Measurements from ENCODE around the gene HMGCL.
"Not testable (repeated sequence)": the region's sequence is repeated elsewhere in the genome, so short reads cannot be mapped to it uniquely, and the experiment has no call there.

The HMGCL gene

DNA sequence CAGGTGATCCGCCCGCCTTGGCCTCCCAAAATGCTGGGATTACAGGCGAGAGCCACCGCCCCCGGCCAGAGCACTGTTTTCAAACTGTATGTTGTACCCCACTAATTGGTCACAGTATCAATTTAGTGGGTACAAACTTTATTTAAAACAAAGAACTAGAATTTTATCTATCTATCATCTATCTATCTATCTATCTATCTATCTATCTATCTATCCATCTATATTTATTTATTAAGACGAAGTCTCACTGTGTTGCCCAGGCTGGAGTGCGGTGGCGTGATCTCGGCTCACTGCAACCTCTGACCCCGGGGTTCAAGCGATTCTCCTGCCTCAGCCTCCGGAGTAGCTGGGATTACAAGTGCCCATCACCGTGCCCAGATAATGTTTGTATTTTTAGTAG, 1.4 kb upstream of the HMGCL start:
- DNase-seq (ENCODE audit: low read depth in 2 of 2) = not testable (repeated sequence)

DNA sequence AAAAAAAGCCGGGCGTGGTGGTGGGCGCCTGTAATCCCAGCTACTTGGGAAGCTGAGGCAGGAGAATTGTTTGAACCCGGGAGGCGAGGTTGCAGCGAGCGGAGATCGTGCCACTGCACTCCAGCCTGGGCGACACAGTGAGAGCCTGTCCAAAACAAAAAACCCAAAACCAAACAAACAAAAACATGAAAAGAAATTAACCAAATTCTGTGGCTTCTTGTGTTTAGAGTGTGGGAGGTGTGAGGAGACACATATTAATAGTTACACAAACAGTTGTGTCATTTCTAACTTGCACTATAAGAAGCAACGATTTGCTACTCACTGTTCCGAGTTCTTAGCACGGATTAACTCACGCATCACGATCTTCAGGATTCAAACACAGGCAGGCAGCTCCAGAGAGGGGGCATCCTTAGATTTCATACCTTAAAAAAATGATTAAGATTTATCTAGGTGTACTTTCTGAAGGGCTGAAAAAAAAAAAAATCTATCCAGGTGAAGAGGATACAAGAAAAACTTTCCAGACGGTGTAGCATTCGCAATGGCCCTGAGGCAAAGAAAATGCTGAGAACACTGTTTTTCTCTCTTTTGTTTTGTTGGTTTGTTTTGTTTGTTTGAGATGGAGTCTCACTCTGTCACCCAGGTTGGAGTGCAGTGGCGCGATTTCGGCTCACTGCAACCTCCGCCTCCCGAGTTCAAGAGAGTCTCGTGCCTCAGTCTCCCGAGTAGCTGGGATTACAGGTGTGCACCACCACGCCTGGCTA, 713 bp upstream of the HMGCL start:
- DNase-seq (ENCODE audit: low read depth in 2 of 2) = no peak

- DNase-seq (ENCODE audit: low read depth in 2 of 2) = no peak
Observed at GRCh38 chr1:23824711-23825075, 536 bp downstream of the HMGCL start.

- DNase-seq (ENCODE audit: low read depth in 2 of 2) = no peak
Observed at GRCh38 chr1:23823767-23824166, 1.5 kb downstream of the HMGCL start.

- no peak for DNase-seq (ENCODE audit: low read depth in 2 of 2)
Observed at GRCh38 chr1:23817633-23818032, 7.6 kb downstream of the HMGCL start.

- DNase-seq (ENCODE audit: low read depth in 2 of 2) = no peak
Observed at GRCh38 chr1:23816906-23817305, 8.3 kb downstream of the HMGCL start.

- no peak for DNase-seq (ENCODE audit: low read depth in 2 of 2)
Observed at GRCh38 chr1:23816361-23816760, 8.9 kb downstream of the HMGCL start.

- DNase-seq (ENCODE audit: low read depth in 2 of 2) = no peak
Observed at GRCh38 chr1:23814016-23814415, 11.2 kb downstream of the HMGCL start.

DNA sequence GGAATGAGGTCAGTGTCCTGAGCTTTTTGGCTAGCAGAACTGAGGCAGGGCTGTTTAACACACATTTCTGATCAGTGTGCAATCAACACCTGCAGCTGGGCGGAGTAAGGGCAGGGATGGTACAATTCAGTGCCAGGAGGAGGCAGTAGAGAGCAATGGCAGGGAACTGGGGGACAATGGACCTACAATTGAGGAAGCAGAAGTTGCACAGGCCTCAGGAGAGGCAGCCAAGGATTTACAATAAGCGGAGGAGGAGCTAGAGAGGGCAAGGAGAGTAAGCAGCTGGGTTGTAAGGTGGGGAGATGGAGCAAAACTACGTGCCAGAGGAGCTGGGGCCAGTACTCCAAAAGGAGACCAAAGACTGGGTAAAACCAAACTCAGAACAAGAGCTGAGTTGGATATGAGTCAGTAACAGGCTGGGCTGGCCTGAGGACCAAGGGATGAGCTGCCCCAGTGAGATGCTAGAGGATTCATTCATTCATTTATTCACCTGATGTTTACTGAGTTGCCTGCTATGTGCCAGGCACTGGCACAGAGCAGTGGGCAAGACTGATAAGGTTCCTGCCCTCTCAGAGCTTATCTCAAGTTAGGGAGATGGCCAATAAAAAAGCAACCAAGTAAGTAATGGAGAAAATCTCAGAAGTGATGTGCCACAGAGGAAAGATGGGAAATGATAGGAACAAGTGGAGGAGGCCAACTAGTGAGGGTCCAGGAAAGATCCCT, 14.2 kb downstream of the HMGCL start:
- no peak for DNase-seq (ENCODE audit: low read depth in 2 of 2)

DNA sequence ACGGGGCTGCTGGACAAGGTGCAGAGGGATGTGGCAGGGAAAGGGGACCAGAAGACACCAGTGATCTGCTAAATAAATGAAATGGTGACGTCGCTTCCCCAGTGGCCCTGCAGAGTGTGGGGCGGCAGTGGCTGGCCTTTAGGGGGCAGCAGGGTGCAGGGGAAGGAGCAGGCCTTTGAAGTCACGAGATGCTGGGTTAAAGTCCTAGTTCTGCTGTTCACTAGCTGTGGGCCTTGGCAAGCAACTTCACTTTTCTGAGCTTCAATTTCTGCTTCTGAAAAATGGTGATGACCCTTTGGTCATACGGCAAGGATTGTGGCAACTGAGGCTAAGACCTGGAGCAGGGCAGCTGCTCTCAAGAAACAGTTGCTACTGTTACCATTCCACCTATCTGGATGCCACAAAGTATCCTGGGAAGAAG, 15.5 kb downstream of the HMGCL start:
- peak; percentile 64 for DNase-seq (ENCODE audit: low read depth in 2 of 2)

DNA sequence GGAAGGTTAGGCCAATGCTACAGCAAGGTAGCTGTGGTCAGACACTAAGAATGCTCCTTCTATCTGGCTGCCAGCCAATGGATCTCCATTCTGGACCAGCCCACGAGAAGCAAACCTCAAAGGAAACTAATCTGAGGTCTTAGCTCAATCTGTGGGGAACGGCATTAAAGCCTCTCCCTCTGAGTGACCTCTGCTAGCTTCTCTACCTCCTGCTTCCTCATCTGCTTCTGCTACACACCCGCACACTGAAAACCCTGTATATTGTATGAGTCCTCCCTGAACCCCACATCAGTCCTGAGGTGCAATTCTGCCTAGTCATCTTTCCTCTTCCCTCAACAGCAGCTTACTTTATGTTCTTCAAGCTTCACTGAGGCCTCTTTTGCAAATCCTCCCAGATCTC, 17.8 kb downstream of the HMGCL start:
- DNase-seq (ENCODE audit: low read depth in 2 of 2) = no peak

- no peak for DNase-seq (ENCODE audit: low read depth in 2 of 2)
Observed at GRCh38 chr1:23806280-23806679, 18.9 kb downstream of the HMGCL start.

DNA sequence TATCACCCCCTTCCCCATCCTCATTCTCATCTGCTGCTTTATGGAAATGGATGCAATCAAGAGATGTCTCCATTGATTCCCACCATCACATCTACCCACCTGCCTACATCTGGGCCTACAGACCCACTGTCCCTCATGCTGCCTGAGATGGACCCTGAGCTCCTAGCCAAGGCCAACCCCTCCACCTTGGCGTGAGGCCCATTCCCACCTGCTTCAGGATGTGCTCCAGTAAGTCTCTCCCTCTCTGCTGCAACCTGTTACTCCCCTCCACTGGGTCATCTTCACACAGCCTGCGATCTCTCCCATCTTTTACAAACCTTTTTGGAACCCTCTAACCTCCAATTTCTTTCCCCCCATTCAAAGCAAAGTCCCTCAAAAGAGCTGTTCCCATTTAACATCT, 20.2 kb downstream of the HMGCL start:
- DNase-seq (ENCODE audit: low read depth in 2 of 2) = no peak

- DNase-seq (ENCODE audit: low read depth in 2 of 2) = no peak
Observed at GRCh38 chr1:23804183-23804835, 20.9 kb downstream of the HMGCL start.

DNA sequence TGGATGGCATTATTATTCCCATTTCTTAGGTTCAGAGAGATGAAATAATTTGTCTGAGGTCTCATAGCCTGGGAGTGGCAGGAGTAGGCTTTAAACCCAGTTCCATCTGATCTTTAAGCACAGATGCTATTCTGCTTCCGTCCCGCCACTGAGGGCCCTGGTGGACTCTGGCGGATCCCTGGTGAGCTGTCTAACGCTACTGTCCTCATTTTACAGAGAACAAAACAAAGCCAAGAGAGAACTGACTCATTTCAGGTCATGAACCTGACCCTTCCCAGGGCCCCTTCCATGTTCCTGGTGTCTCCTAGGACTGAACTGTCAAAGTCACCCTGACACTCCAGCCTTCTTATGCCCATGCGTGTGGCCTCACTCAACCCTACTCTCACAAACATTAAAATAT, 21.6 kb downstream of the HMGCL start:
- DNase-seq (ENCODE audit: low read depth in 2 of 2) = no peak

- not testable (repeated sequence) for DNase-seq (ENCODE audit: low read depth in 2 of 2)
Observed at GRCh38 chr1:23802809-23803342, 22.4 kb downstream of the HMGCL start.

GRCh38 chr1:23801876-23802275, 23.4 kb downstream of the HMGCL start:
- no peak for DNase-seq (ENCODE audit: low read depth in 2 of 2)

DNA sequence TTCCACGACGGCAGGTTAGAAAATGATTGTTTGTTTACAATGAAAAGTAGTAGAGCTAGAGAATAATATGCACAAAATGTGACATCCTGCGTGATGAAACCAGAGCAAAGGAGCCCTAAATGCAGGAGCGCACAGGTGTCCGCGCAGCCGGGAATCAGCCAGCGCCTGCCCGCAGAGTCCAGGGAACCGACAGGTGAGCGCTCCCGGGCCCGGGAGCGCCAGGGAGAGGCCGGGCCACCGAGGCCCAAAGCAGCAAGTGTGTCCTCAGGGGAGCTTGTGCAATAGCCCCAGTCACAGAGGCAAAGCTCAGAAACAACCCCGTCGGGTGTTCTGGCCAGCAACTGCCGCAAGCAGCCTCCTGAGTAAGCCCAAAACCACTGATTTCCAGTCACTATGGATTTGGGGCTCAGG, 23.9 kb downstream of the HMGCL start:
- no peak for DNase-seq (ENCODE audit: low read depth in 2 of 2)

- DNase-seq (ENCODE audit: low read depth in 2 of 2) = peak; percentile 93 to 98
Observed at GRCh38 chr1:23800400-23801337, 24.6 kb downstream of the HMGCL start, which contains the start of gene GALE. Gene GALE (minus strand): TSS chr1:23800754. CDS start chr1:23799007, 1,747 bp downstream.

GRCh38 chr1:23799570-23800399, 25.4 kb downstream of the HMGCL start:
- no peak for DNase-seq (ENCODE audit: low read depth in 2 of 2)

DNA sequence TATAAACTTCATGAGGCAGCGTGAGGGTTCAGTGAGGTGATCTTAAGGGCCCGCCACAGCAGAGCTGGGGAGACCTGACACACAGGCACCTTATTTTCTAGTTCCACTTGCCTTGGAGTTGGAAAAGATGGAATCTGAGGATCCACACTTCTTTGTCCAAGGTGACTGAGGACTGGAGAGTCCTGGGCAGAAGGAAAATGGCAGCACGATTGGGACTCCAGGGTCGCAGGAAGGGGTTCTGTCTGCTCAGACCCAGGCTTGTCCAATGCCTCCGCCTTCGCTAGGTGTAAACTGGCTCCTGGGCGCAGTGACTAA, 26.0 kb downstream of the HMGCL start:
- DNase-seq (ENCODE audit: low read depth in 2 of 2) = no peak

Data from stimulated activated CD4-positive, alpha-beta T cell treated with anti-CD3 and anti-CD28 coated beads, Interleukin-1b, Interleukin-23, amount 100 ng/mL, for 1 hour (primary cell).